PFSK-1 (cell line): ENCODE data around the gene ADD2.

Source experiments
- POLR2AphosphoS5 ChIP-seq: IDR thresholded peaks from 2 replicates; pipeline ENCODE4 v1.6.1; 2012; ENCODE audit warnings: low read depth, mild to moderate bottlenecking, control low read depth, low read length, moderate library complexity
- REST ChIP-seq, 2 experiments: IDR thresholded peaks; 2 replicates each; pipeline versions ENCODE4 v1.6.1 to v1.8.0; 2011 to 2012; ENCODE audit warnings: low read depth in 2 of 2, low read length in 2 of 2, control low read depth in 1 of 2, inconsistent platforms in 1 of 2, mild to moderate bottlenecking in 1 of 2, moderate library complexity in 1 of 2; ENCODE audit not compliant: insufficient read depth in 1 of 2
- SIN3A ChIP-seq: IDR thresholded peaks from 2 replicates; pipeline ENCODE4 v1.6.1; 2012; ENCODE audit warnings: mild to moderate bottlenecking, low read length, moderate library complexity, borderline replicate concordance; ENCODE audit not compliant: insufficient read depth
- TAF1 ChIP-seq: IDR thresholded peaks from 2 replicates; pipeline ENCODE4 v1.6.1; 2012; ENCODE audit warnings: low read length, control low read depth, borderline replicate concordance; ENCODE audit not compliant: insufficient read depth

- TF ChIP-seq POLR2AphosphoS5, result no peak
- no peak for TF ChIP-seq REST (IDR thresholded peaks at IDR 0.05; ENCODE audit: insufficient read depth in 1 of 2, low read depth in 2 of 2, low read length in 2 of 2)
- no peak for TF ChIP-seq SIN3A
- TF ChIP-seq TAF1, result no peak
Measured at GRCh38 chr2:70705160-70705850, 62.7 kb downstream of the ADD2 start.
